K562 (cell line): Measurements from ENCODE around the gene CACNA2D3. TPM values are rescaled to one million over a fixed set of nuclear protein-coding genes. Genes with fewer than 3 reads are reported as not detected.

Experiments
- ATAC-seq: fragments of 200-7000 bp; cut with Tn5 transposase; 3 replicates; pipeline ENCODE4 v1.9.1; 2020; ENCODE audit warnings: moderate library complexity
- BruUV-seq: library from RNA; stranded (reverse); fragments of 400-500 nt; replicated peaks from 2 replicates; lab custom pipeline; 2021; lab: Mats Ljungman, UMichigan
- CTCF ChIA-PET: fragments of 300-600 bp; formaldehyde crosslinking; extraction: SDS; loops from one replicate; lab custom pipeline; 2021; ENCODE audit warnings: low intra/inter-chr PET ratio; lab: Yijun Ruan, JAX
- POLR2A ChIA-PET: fragments of 300-600, 350-650 bp; sonication (Branson Sonifier 250); formaldehyde crosslinking; extraction: SDS; loops from one replicate; lab custom pipeline; 2021; ENCODE audit warnings: antibody characterized with exemption, inconsistent platforms; lab: Yijun Ruan, JAX
- DNase-seq, 4 experiments: peaks; one replicate each; pipeline versions ENCODE4 v3.0.0 to v3.0.0-alpha.2; 2011 to 2018; ENCODE audit warnings: low spot score in 3 of 4, mixed read lengths in 3 of 4; ENCODE audit errors: extremely low read depth in 1 of 4
- FAIRE-seq: peaks from 2 replicates; lab custom pipeline; 2011; peaks lifted over from hg19 to GRCh38; lab: Jason Lieb, UNC
- H2AFZ ChIP-seq: 2 replicates; pipeline ENCODE4 v1.6.0; 2011; ENCODE audit warnings: low read depth, low read length, control low read depth, inconsistent platforms
- H3K27ac ChIP-seq: fragments of 200-600 bp; 3 replicates; pipeline ENCODE4 v1.8.0; 2011; ENCODE audit warnings: low read depth, mild to moderate bottlenecking, control low read depth, inconsistent platforms, low read length, moderate library complexity, mixed read lengths; ENCODE audit errors: extremely low read depth
- H3K27me3 ChIP-seq, 2 experiments: fragments of 300-600 bp in 1 of 2; 2 replicates in 1 of 2; 3 replicates in 1 of 2; pipeline versions ENCODE4 v1.6.0 to v1.8.0; 2011; ENCODE audit warnings: inconsistent platforms in 2 of 2, low read length in 2 of 2, mild to moderate bottlenecking in 1 of 2, mixed read lengths in 1 of 2, moderate library complexity in 1 of 2; ENCODE audit not compliant: control insufficient read depth in 2 of 2, insufficient read depth in 2 of 2
- H3K36me3 ChIP-seq: fragments of 300-600 bp; 3 replicates; pipeline ENCODE4 v1.8.0; 2011; ENCODE audit warnings: mild to moderate bottlenecking, low read length, inconsistent platforms; ENCODE audit not compliant: control insufficient read depth, insufficient read depth
- H3K4me1 ChIP-seq, 2 experiments: fragments of 200-600 bp in 1 of 2; replicated peaks in 1 of 2; 2 replicates in 1 of 2; 3 replicates in 1 of 2; pipeline versions ENCODE4 v1.5.1 to v1.8.0; 2011; ENCODE audit warnings: inconsistent platforms in 2 of 2, low read length in 2 of 2, mild to moderate bottlenecking in 1 of 2, mixed read lengths in 1 of 2, moderate library complexity in 1 of 2; ENCODE audit not compliant: control insufficient read depth in 2 of 2, insufficient read depth in 2 of 2
- H3K4me2 ChIP-seq: 2 replicates; pipeline ENCODE4 v1.6.1; 2011; ENCODE audit warnings: low read length, control low read depth, inconsistent platforms, mixed read lengths; ENCODE audit not compliant: insufficient read depth
- H3K4me3 ChIP-seq: fragments of 200-600 bp; sonication (generic), shearing (Covaris generic); 2 replicates; pipeline ENCODE4 v1.5.1; 2016; ENCODE audit warnings: control low read depth, inconsistent platforms
- H3K79me2 ChIP-seq: fragments of 200-600 bp; 3 replicates; pipeline ENCODE4 v1.8.0; 2011; ENCODE audit warnings: low read length, inconsistent platforms; ENCODE audit not compliant: control insufficient read depth, insufficient read depth
- H3K9ac ChIP-seq, 2 experiments: 2 replicates each; pipeline versions ENCODE4 v1.6.0 to v1.6.1; 2011; ENCODE audit warnings: low read depth in 2 of 2, low read length in 2 of 2, control low read depth in 1 of 2, inconsistent platforms in 1 of 2, mild to moderate bottlenecking in 1 of 2, mixed read lengths in 1 of 2; ENCODE audit not compliant: insufficient read depth in 1 of 2
- H3K9me1 ChIP-seq: one replicate; pipeline ENCODE4 v1.6.0; 2011; ENCODE audit warnings: inconsistent platforms, mild to moderate bottlenecking, low read length, moderate library complexity; ENCODE audit not compliant: control insufficient read depth, insufficient read depth
- H3K9me3 ChIP-seq: replicated peaks from 2 replicates; pipeline ENCODE4 v1.5.1; 2011; ENCODE audit warnings: low read depth, low read length, inconsistent platforms; ENCODE audit not compliant: control insufficient read depth, insufficient read depth
- H4K20me1 ChIP-seq: replicated peaks from 2 replicates; pipeline ENCODE4 v1.6.1; 2011; ENCODE audit warnings: low read length, inconsistent platforms, mixed read lengths; ENCODE audit not compliant: control insufficient read depth, insufficient read depth
- BRF1 ChIP-seq: IDR thresholded peaks from 3 replicates; pipeline ENCODE4 v1.6.1; 2011; ENCODE audit warnings: borderline replicate concordance, mild to moderate bottlenecking; ENCODE audit not compliant: insufficient read length; ENCODE audit errors: extremely low read depth
- CREB1 ChIP-seq, 2 experiments: sonication (generic) in 1 of 2; formaldehyde crosslinking in 1 of 2; IDR thresholded peaks; 2 replicates each; pipeline versions ENCODE4 v1.6.1 to v1.8.0; 2012 to 2022; ENCODE audit warnings: inconsistent platforms in 1 of 2, mild to moderate bottlenecking in 1 of 2, missing genetic modification reagents in 1 of 2, moderate library complexity in 1 of 2
- GABPA ChIP-seq: fragments of 200-800 bp; sonication (Bioruptor generic); conservative IDR thresholded peaks from 2 replicates; pipeline ENCODE4 v1.6.1; 2016; ENCODE audit warnings: low read depth, missing genetic modification characterization, missing compliant biosample characterization
- HDAC3 ChIP-seq: fragments of 450-650 bp; IDR thresholded peaks from 2 replicates; pipeline ENCODE4 v1.6.1; 2018; ENCODE audit warnings: borderline replicate concordance, mild to moderate bottlenecking, moderate library complexity; ENCODE audit not compliant: partially characterized antibody
- PCBP1 ChIP-seq: fragments of 200-400 bp; formaldehyde crosslinking; IDR thresholded peaks from 2 replicates; pipeline ENCODE4 v1.6.1; 2018; ENCODE audit warnings: mild to moderate bottlenecking, low read depth, low read length; ENCODE audit not compliant: poor library complexity, severe bottlenecking
- PTTG1 ChIP-seq: fragments of 450-650 bp; IDR thresholded peaks from 2 replicates; pipeline ENCODE4 v1.6.1; 2016; ENCODE audit warnings: low read depth, mild to moderate bottlenecking, missing genetic modification characterization, missing compliant biosample characterization
- WHSC1 ChIP-seq: IDR thresholded peaks from one replicate; pipeline ENCODE4 v1.6.1; 2012; ENCODE audit warnings: low read length, control low read depth, inconsistent platforms
- YBX1 ChIP-seq: fragments of 450-650 bp; IDR thresholded peaks from 2 replicates; pipeline ENCODE4 v1.7.1; 2016; ENCODE audit warnings: mild to moderate bottlenecking
- ZFPM2 ChIP-seq: fragments of 250-450 bp; sonication (Bioruptor Pico); IDR thresholded peaks from 2 replicates; pipeline ENCODE4 v1.5.1; 2022; ENCODE audit warnings: mild to moderate bottlenecking
- ZNF165 ChIP-seq: fragments of 250-450 bp; sonication (Bioruptor Pico); IDR thresholded peaks from 2 replicates; pipeline ENCODE4 v1.4.0; 2020; ENCODE audit warnings: borderline replicate concordance
- ZNF444 ChIP-seq: fragments of 250-450 bp; sonication (Bioruptor Pico); IDR thresholded peaks from 2 replicates; pipeline ENCODE4 v1.4.0; 2020; ENCODE audit warnings: mild to moderate bottlenecking, moderate library complexity
- WGBS: fragments of 100-300 bp; shearing (Covaris generic); methylation state at CpG from one replicate; pipeline ENCODE4 v1.1.6; 2016; ENCODE audit warnings: low coverage, mixed read lengths; ENCODE audit not compliant: insufficient coverage; ENCODE audit errors: missing lambda C conversion rate; 5-methylcytosine and 5-hydroxymethylcytosine counted together
- in situ Hi-C: fragments of 300-500 bp; cut with MboI; formaldehyde crosslinking; loops from 4 replicates; pipeline ENCODE4 v1.15.0; 2018; ENCODE audit warnings: inconsistent platforms, mixed read lengths
- intact Hi-C: fragments of 100-400 bp; cut with micrococcal nuclease; formaldehyde crosslinking; loops from 2 replicates; pipeline ENCODE4 v1.14.2; 2022
- polyA plus RNA-seq, 8 experiments: library from polyadenylated mRNA; depleted of rRNA in 4 of 8; stranded (reverse) in 5 of 8; unstranded in 3 of 8; fragments of >200 nt; fragmentation: Nextera tagmentation in 2 of 8; fragmentation: Illumina TruSeq in 1 of 8; extraction: Ambion mirVana in 2 of 8; extraction: Trizol in 1 of 8; gene quantifications; 2 replicates each; pipeline versions ENCODE4 v1.2.1 to v1.2.3, GENCODE V29; 2011 to 2014; ENCODE audit warnings: inconsistent platforms in 1 of 8, missing spikeins in 1 of 8
- total RNA-seq, 7 experiments: library from RNA; depleted of rRNA in 6 of 7; stranded (reverse); fragments of >200 nt in 6 of 7; fragmentation: Illumina TruSeq in 2 of 7; extraction: Trizol in 2 of 7; gene quantifications; 2 replicates each; pipeline versions ENCODE4 v1.2.1 to v1.2.3, GENCODE V29; 2011 to 2021; ENCODE audit warnings: low replicate concordance in 1 of 7
- TF ChIP-seq, protein P1 (sequence below): IDR thresholded peaks from 3 replicates; pipeline ENCODE4 v1.6.1; 2011; ENCODE audit warnings: borderline replicate concordance, mild to moderate bottlenecking; ENCODE audit not compliant: insufficient read length, insufficient read depth
- TF ChIP-seq, protein P2 (sequence below): fragments of 450-650 bp; IDR thresholded peaks from 2 replicates; pipeline ENCODE4 v1.6.1; 2017; ENCODE audit warnings: mild to moderate bottlenecking, moderate library complexity
- TF ChIP-seq, protein P3 (sequence below), 2 experiments: IDR thresholded peaks; 2 replicates each; pipeline ENCODE4 v1.6.1; 2011; ENCODE audit warnings: borderline replicate concordance in 1 of 2, control low read depth in 1 of 2, low read depth in 1 of 2, low read length in 1 of 2, mild to moderate bottlenecking in 1 of 2, mixed read lengths in 1 of 2, moderate library complexity in 1 of 2; ENCODE audit not compliant: insufficient read depth in 1 of 2, insufficient read length in 1 of 2, poor library complexity in 1 of 2, severe bottlenecking in 1 of 2; ENCODE audit errors: extremely low read depth in 1 of 2

Gene CACNA2D3
- total and polyA plus RNA-seq, 9 of the 15 experiments (the other 6 are each of a cell fraction or from before 2014, with no cell fraction given), result 0.01 TPM; not detected in 8

DNA sequence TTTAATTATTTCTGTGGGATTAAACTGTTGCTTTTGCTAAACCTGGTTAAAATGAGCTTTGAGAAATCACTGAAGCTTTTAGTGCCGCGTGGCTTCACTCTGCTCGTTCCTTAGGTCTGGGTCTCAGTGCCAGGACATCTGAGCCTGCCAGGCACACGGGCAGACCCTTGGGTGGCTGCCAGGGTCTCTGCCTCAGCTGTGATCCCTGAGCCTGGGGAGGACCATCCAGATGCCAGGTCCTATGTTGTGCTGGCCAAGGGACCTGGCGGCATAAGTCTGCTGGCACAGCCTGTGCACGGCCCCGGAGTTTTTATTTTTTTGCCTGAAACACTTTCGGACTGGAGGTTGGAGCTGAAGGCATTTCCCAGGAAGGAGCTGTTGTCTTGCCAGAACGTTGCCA lies 477.4 kb downstream of the CACNA2D3 start (continued):
- TF ChIP-seq, protein P1, sequence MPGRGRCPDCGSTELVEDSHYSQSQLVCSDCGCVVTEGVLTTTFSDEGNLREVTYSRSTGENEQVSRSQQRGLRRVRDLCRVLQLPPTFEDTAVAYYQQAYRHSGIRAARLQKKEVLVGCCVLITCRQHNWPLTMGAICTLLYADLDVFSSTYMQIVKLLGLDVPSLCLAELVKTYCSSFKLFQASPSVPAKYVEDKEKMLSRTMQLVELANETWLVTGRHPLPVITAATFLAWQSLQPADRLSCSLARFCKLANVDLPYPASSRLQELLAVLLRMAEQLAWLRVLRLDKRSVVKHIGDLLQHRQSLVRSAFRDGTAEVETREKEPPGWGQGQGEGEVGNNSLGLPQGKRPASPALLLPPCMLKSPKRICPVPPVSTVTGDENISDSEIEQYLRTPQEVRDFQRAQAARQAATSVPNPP, result no peak
- TF ChIP-seq ZFPM2 (CRISPR knock-in tag), result no peak
- TF ChIP-seq PCBP1, result no peak
- no peak for TF ChIP-seq HDAC3
- TF ChIP-seq CREB1 (IDR thresholded peaks at IDR 0.05), result no peak
- TF ChIP-seq CREB1 (CRISPR knock-in tag; IDR thresholded peaks at IDR 0.05), result no peak
- TF ChIP-seq GABPA (tag), result no peak

DNA sequence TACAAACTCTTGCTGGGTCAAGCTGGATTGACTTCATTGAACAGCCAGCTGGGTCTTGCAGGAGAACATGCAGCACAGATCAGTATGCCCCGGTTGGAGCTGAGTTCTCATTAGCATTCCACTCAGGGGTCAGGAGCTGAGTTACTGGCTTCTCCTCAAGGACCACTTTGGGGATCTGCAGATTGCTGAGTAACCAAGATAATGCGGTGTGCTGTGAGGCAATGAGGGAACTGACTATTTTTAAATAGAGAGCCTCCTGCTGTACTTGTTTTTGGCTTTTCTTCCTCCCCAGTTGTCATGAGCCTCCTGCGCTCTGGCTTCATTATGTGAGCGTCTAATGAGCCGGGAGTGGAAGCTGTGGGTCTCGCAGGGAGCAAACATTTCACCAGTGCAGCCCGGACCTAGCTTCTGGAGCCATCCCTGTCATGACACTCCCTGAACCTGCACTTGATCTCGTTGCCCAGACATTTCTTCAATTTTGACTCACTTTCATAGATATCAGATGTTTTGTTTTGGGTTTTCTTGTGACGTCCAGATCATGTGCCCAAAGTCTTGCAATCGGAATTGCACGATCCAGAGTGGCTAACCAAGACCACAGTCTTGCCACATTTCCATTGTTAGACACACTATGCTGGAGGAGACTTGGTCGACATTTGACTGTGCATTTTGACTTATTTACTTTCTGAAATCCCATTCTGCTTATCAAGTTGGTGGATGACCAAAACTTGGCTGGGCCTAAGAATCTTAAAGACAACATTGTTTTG lies 478.3 kb downstream of the CACNA2D3 start:
- Histone ChIP-seq H3K4me2 (no peak overlapping the region), H4K20me1 (no peaks in the 10 kb centered on the region), H3K27ac (no peak overlapping the region), H3K4me1 (no peaks in the 10 kb centered on the region), H3K27me3 (peaks cover 0 to 6% of the 10 kb centered on the region in 2 experiments; a peak in 1 of 5 replicates), H3K79me2 (no peaks in the 10 kb centered on the region), H2AFZ (no peak overlapping the region), H3K9ac (no peak overlapping the region), H3K4me3 (no peak overlapping the region), H3K36me3 (no peaks in the 10 kb centered on the region), H3K9me3 (no peaks in the 10 kb centered on the region), H3K9me1 (no peaks in the 10 kb centered on the region)
- WGBS, result 2% methylated on average over 9 of the region's 12 CpGs
- in situ Hi-C loops, result no loop called here
- DNase-seq (no peak), ATAC-seq (no peak), FAIRE-seq (no peak)
- BruUV-seq, result no TSS peak
- intact Hi-C loops, result no loop called here
- ChIA-PET CTCF (no interaction called here), POLR2A (no interaction called here)
- TF ChIP-seq ZNF165 (CRISPR knock-in tag) (no peak), PTTG1 (tag) (no peak), BRF1 (no peak), WHSC1 (no peak), ZNF444 (CRISPR knock-in tag) (no peak), YBX1 (no peak)
- TF ChIP-seq, protein P2, sequence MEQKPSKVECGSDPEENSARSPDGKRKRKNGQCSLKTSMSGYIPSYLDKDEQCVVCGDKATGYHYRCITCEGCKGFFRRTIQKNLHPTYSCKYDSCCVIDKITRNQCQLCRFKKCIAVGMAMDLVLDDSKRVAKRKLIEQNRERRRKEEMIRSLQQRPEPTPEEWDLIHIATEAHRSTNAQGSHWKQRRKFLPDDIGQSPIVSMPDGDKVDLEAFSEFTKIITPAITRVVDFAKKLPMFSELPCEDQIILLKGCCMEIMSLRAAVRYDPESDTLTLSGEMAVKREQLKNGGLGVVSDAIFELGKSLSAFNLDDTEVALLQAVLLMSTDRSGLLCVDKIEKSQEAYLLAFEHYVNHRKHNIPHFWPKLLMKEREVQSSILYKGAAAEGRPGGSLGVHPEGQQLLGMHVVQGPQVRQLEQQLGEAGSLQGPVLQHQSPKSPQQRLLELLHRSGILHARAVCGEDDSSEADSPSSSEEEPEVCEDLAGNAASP, result no peak
- TF ChIP-seq, protein P3, sequence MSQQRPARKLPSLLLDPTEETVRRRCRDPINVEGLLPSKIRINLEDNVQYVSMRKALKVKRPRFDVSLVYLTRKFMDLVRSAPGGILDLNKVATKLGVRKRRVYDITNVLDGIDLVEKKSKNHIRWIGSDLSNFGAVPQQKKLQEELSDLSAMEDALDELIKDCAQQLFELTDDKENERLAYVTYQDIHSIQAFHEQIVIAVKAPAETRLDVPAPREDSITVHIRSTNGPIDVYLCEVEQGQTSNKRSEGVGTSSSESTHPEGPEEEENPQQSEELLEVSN (IDR thresholded peaks at IDR 0.05; ENCODE audit: borderline replicate concordance in 1 of 2, extremely low read depth in 1 of 2, insufficient read depth in 1 of 2, insufficient read length in 1 of 2, low read depth in 1 of 2, low read length in 1 of 2, poor library complexity in 1 of 2, severe bottlenecking in 1 of 2), result no peak
